ENCODE measurements around the gene ATG9B.

Gene ATG9B

GRCh38 chr7:151005566-151005965 lies 18.7 kb downstream of the ATG9B start:
- TF ChIP-seq CTCF (IDR thresholded peaks at IDR 0.05; ENCODE audit: low read depth, low read length, missing control alignments) = no peak
- DNase-seq = no peak

GRCh38 chr7:151003572-151003971 lies 20.7 kb downstream of the ATG9B start:
- no peaks in the 10 kb centered on the region for H3K36me3 ChIP-seq (replicated peaks)
- in situ Hi-C loops (cut with HindIII; ENCODE audit: low pct_ligation_motif_present, low sequenced_read_pairs) = no loop called here
- no peak overlapping the region for H3K27ac ChIP-seq

More at GRCh38 chr7:151005566-151005965, 18.7 kb downstream of the ATG9B start:
- Histone ChIP-seq H3K27me3 (replicated peaks) (no peaks in the 10 kb centered on the region), H3K27ac (no peak overlapping the region), H3K4me3 (ENCODE audit: low read depth, low read length) (no peak overlapping the region), H3K36me3 (replicated peaks) (no peaks in the 10 kb centered on the region)
- in situ Hi-C loops (cut with HindIII; ENCODE audit: low pct_ligation_motif_present, low sequenced_read_pairs) = no loop called here

GRCh38 chr7:151001546-151001945 lies 22.7 kb downstream of the ATG9B start:
- no peak overlapping the region for H3K4me3 ChIP-seq (ENCODE audit: low read depth, low read length)
- no peak for TF ChIP-seq CTCF (IDR thresholded peaks at IDR 0.05; ENCODE audit: low read depth, low read length, missing control alignments)
- DNase-seq = no peak
- H3K36me3 ChIP-seq (replicated peaks) = no peaks in the 10 kb centered on the region
- in situ Hi-C loops (cut with HindIII; ENCODE audit: low pct_ligation_motif_present, low sequenced_read_pairs) = no loop called here
- H3K27ac ChIP-seq = no peak overlapping the region
- no peaks in the 10 kb centered on the region for H3K27me3 ChIP-seq (replicated peaks)

More at GRCh38 chr7:151003572-151003971, 20.7 kb downstream of the ATG9B start:
- TF ChIP-seq CTCF (IDR thresholded peaks at IDR 0.05; ENCODE audit: low read depth, low read length, missing control alignments) = no peak
- Histone ChIP-seq H3K4me3 (ENCODE audit: low read depth, low read length) (no peak overlapping the region), H3K27me3 (replicated peaks) (no peaks in the 10 kb centered on the region)
- no peak for DNase-seq

GRCh38 chr7:151000897-151001495 lies 23.3 kb downstream of the ATG9B start:
- TF ChIP-seq CTCF (IDR thresholded peaks at IDR 0.05; ENCODE audit: low read depth, low read length, missing control alignments) = no peak
- Histone ChIP-seq H3K36me3 (replicated peaks) (no peaks in the 10 kb centered on the region), H3K27me3 (replicated peaks) (no peaks in the 10 kb centered on the region), H3K4me3 (ENCODE audit: low read depth, low read length) (no peak overlapping the region), H3K27ac (no peak overlapping the region)
- in situ Hi-C loops (cut with HindIII; ENCODE audit: low pct_ligation_motif_present, low sequenced_read_pairs) = no loop called here
- DNase-seq = no peak

GRCh38 chr7:150999497-151000230 lies 24.6 kb downstream of the ATG9B start:
- DNase-seq = no peak
- no peak overlapping the region for H3K27ac ChIP-seq
- in situ Hi-C loops (cut with HindIII; ENCODE audit: low pct_ligation_motif_present, low sequenced_read_pairs) = no loop called here
- no peak for TF ChIP-seq CTCF (IDR thresholded peaks at IDR 0.05; ENCODE audit: low read depth, low read length, missing control alignments)
- H3K27me3 ChIP-seq (replicated peaks) = no peaks in the 10 kb centered on the region
- H3K36me3 ChIP-seq (replicated peaks) = no peaks in the 10 kb centered on the region
- H3K4me3 ChIP-seq (ENCODE audit: low read depth, low read length) = no peak overlapping the region
